Posterior vena cava (tissue), 2 donors: Measurements from ENCODE around the gene CFAP161. TPM values are rescaled to one million over a fixed set of nuclear protein-coding genes. Genes with fewer than 3 reads are reported as not detected.

Experiments
- DNase-seq: peaks from one replicate; pipeline ENCODE4 v3.0.0-alpha.2; 2020; ENCODE audit warnings: low spot score
- intact Hi-C, 2 donors: fragments of 100-400 bp; cut with DNase I; formaldehyde crosslinking; loops; one replicate each; pipeline versions ENCODE4 v1.14.1 to v1.14.2; 2022 to 2023
- long read RNA-seq, 2 donors: library from polyadenylated mRNA; unstranded; transcript quantifications; one replicate each; pipeline ENCODE4 v2.0.0, GENCODE V29; 2020 to 2021
- total RNA-seq, 2 donors: library from RNA; stranded (reverse); fragmentation: NEBNext Ultra II Directional; extraction: Animal tissue kit (Norgen Biotek cat#: 25700); gene quantifications; one replicate each; pipeline ENCODE4 v1.2.1, GENCODE V29; 2021
- donor health status: DM: yes; HTN: yes; CAD: no.
- donor health status: DM: yes; HTN: yes; CAD: no.

The CFAP161 gene, protein sequence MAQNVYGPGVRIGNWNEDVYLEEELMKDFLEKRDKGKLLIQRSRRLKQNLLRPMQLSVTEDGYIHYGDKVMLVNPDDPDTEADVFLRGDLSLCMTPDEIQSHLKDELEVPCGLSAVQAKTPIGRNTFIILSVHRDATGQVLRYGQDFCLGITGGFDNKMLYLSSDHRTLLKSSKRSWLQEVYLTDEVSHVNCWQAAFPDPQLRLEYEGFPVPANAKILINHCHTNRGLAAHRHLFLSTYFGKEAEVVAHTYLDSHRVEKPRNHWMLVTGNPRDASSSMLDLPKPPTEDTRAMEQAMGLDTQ
- total RNA-seq: under 1 TPM in 1 of 2 donors, not detected in 1; 0.52 TPM
- long read RNA-seq, donor 1: 0 reads
- long read RNA-seq, donor 2, partial matches to known transcripts: 0 of 1 reads
- long read RNA-seq, donor 2, other reads (novel, unspliced or antisense): 1 of 1 reads

DNA sequence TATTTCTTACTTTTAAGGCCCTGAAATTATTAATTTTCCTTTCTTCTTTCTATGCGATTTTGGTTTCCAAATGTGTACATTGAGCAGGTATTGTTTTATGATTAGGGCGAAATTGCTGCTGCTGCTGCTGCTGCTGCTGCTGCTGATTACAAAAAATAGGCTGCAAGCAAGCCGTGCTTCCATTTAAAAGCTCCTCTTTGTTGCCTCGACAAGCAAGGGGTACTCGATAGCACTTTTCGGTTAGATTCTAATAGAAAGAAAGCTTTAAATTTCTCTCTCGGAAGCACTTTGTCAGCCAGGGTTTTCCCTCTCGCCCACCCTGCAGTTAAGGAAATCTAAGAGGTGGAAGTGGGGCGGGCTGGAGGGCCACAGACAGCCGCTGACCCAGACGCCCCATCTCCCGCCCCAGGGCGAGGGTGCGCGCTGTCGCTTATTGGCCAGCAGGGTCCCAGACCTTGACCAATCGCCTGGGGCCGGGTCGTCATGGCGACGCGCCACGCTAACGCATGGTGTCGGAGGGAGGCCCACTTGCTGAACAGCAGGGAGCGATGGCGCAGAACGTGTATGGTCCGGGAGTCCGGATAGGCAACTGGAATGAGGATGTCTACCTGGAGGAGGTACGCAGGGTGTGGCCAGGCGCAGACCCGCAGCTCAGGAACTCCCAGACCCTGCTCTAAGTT lies at the start of gene CFAP161:
Gene CFAP161, plus strand, starts transcription at position 489 of the 680 bp plus-strand sequence. Its CDS starts 60 bp downstream, at position 549.
- intact Hi-C loops: no loop called here
- DNase-seq: peak; percentile 92

GRCh38 chr15:81084716-81085115 lies 49.4 kb upstream of the CFAP161 start:
- intact Hi-C loops: no loop called here
- no peak for DNase-seq

DNA sequence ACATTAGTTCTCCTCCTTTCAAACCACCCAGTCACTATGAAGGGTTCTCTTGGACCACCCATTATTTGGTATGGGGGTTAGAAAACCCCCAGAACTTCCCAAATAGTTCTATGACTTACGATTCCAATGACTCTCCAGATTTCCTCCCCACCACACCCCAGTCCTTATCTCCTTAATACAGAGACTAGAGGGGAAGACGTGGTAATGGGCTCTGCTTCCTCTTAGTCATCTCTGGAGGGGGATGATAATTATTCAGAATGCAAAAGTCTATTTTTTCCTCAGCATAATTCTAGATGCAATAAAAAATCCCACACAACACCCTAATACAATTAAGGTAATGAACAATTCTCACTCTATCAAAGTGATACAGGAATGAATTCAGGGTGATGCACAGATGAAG lies 48.9 kb upstream of the CFAP161 start:
- intact Hi-C loops: no loop called here
- no peak for DNase-seq

DNA sequence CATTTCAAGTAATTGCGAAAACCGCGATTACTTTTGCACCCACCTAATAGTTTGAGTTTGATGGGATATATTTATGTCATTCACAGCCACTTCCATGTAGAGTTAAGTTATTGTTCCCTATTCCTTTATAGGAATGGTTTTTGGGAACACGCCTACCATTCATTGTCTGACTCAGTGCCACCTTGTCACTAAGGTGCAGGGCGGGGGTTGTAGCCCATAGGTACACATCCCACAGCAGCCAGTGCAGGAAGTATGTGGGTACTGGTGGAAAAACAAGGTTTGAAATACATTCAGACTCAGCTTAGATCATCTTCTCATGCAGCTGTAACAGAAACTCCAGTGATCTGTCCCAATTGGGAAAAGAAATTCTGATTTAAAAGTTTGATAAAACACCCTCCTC lies 48.2 kb upstream of the CFAP161 start:
- intact Hi-C loops: no loop called here
- no peak for DNase-seq

- intact Hi-C loops: loop anchor here in 1 of 2 donors (1.0 kb wide), 1 partner anchor 12 kb away; no protein-coding TSS in a partner anchor
- DNase-seq: no peak
Observed at GRCh38 chr15:81087066-81087465, 47.0 kb upstream of the CFAP161 start.

DNA sequence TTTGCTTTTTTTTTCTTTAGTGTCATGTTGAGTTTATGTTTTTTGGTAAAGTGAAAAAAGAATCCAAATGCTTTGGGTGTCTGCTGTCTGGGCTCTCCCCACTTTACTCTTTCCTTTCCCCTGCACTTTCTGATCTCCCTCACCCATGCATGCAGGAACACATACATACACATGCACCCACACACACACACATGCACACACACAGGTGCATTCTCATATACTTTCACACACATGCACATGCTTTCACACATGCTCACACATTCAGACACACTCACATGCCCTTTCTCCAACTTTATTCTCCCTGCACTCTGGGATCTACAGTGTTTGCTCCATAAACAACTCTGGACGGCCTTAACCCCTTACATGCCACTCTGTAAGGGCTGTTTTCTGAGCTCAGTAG lies 46.4 kb upstream of the CFAP161 start:
- no peak for DNase-seq
- intact Hi-C loops: loop anchor here in 1 of 2 donors (1.0 kb wide), 1 partner anchor 12 kb away; no protein-coding TSS in a partner anchor

- intact Hi-C loops: no loop called here
Observed at GRCh38 chr15:81088470-81089013, 45.5 kb upstream of the CFAP161 start.

GRCh38 chr15:81091889-81092558 lies 42.0 kb upstream of the CFAP161 start:
- intact Hi-C loops: loop anchor here in 1 of 2 donors (2.0 kb wide), 1 partner anchor 41 kb away; no protein-coding TSS in a partner anchor
- no peak for DNase-seq

More at GRCh38 chr15:81088470-81089013, 45.5 kb upstream of the CFAP161 start:
- no peak for DNase-seq

GRCh38 chr15:81092559-81092902 lies 41.5 kb upstream of the CFAP161 start:
- peak; percentile 85 for DNase-seq
- intact Hi-C loops: loop anchor here in 1 of 2 donors (2.0 kb wide), 1 partner anchor 42 kb away; no protein-coding TSS in a partner anchor

DNA sequence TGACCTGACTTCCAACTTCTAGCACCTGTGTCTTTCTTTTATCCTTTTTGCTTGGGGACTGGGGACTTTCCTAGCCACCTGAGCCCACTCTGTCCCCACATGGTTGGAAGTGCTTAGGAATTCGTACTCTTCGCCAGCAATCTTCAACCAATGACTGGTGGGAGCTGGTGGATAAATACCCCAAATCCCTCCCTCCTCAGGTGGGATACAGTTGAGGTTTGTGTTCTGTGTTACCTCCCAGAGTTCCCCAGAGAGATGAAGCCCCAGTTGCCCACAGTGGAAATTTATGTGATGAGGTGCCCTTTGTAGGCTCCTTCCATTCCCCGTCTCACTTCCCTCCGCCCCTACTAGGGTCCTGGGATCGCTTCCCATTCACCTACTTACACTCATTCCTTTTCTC lies 40.1 kb upstream of the CFAP161 start:
- intact Hi-C loops: loop anchor here in 1 of 2 donors (2.0 kb wide), 1 partner anchor 43 kb away; no protein-coding TSS in a partner anchor
- no peak for DNase-seq

GRCh38 chr15:81095690-81096365 lies 38.2 kb upstream of the CFAP161 start:
- no peak for DNase-seq
- intact Hi-C loops: no loop called here

GRCh38 chr15:81096398-81096797 lies 37.7 kb upstream of the CFAP161 start:
- no peak for DNase-seq
- intact Hi-C loops: no loop called here

GRCh38 chr15:81097116-81097889 lies 36.8 kb upstream of the CFAP161 start:
- DNase-seq: no peak
- intact Hi-C loops: no loop called here

DNA sequence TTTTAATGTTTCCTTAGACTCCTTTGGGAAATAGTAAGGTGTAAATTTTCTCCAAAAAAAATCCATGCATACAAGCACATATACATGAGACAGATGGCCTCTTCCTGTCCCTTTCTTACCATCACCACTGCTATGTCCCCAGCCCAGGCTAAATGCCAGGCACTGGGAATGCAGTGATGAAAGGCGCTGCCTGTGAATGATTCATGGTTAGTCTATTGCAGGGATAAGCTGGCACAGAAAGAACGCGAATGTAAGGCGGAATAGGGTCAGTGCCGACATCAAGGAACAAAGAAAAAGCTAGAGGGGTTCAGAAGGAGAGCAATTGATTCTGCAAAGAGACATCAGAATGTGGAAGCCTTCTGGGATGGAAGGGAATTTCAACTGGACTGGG lies 36.2 kb upstream of the CFAP161 start:
- intact Hi-C loops: no loop called here

GRCh38 chr15:81098349-81098748 lies 35.7 kb upstream of the CFAP161 start:
- DNase-seq: no peak
- intact Hi-C loops: no loop called here

More for the DNA sequence above, 36.2 kb upstream of the CFAP161 start:
- no peak for DNase-seq

- DNase-seq: peak; percentile 83
- intact Hi-C loops: no loop called here
Observed at GRCh38 chr15:81098861-81099651, 35.0 kb upstream of the CFAP161 start.
